Measurements from ENCODE around the gene CCDC201.
"Not testable (repeated sequence)": the region's sequence is repeated elsewhere in the genome, so short reads cannot be mapped to it uniquely, and the experiment has no call there.

Gene CCDC201

DNA sequence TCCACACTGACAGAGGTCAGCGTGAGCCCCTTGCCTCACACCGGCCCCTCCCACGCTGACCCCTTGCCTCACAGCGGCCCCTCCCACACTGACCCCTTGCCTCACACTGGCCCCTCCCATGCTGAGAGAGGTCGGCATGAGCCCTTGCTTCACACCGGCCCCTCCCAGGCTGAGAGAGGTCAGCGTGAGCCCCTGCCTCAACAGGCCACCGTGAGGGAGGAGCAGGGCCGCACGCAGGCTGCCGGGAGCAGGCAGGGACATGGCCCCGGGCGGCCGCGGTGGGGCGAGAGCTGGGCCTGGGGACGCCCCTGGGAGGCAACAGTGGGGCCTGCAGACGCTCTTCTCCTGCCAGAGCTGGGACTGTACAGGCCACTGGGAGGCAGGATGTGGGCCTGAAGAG is 59.1 kb downstream of the CCDC201 start:
- DNase-seq = not testable (repeated sequence)

DNA sequence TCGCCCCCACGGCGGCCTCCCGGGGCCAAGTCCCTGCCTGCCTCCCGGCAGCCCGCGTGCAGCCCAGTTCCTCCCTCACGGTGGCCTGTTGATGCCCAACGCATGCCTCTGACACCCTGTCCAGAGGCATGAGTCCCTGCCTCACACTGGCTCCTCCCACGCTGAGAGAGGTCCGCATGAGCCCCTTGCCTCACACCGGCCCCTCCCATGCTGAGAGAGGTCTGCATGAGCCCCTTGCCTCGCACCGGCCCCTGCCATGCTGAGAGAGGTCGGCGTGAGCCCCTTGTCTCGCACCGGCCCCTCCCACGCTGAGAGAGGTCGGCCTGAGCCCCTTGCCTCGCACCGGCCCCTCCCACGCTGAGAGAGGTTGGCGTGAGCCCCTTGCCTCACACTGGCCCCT is 59.9 kb downstream of the CCDC201 start:
- DNase-seq = no peak

GRCh38 chr7:45811652-45812234 is 61.1 kb downstream of the CCDC201 start:
- not testable (repeated sequence) for DNase-seq

- DNase-seq = not testable (repeated sequence)
Measured at GRCh38 chr7:45810451-45811005, 62.4 kb downstream of the CCDC201 start.
